Activated CD4-positive, alpha-beta T cell treated with anti-CD3 and anti-CD28 coated beads for 4 hours (primary cell): ENCODE measurements around the gene CATSPERB.
"Not testable (repeated sequence)": the region's sequence is repeated elsewhere in the genome, so short reads cannot be mapped to it uniquely, and the experiment has no call there.

Source experiments
- DNase-seq, 2 donors: peaks; one replicate each; pipeline ENCODE4 v3.0.0-alpha.2; 2020

CATSPERB gene

DNA sequence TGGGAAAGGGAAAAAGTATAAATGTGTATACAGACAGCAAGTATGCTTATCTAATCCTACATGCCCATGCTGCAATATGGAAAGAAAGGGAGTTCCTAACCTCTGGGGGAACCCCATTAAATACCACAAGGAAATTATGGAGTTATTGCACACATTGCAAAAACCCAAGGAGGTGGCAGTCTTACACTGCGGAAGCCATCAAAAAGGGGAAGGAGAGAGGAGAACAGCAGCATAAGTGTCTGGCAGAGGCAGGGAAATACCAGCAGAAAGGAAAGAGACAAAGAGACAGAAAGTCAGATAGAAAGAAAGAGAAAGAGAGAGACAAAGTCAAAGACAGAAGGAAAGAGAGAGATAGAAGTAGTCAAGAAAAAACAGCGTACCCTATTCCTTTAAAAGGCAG is 64.8 kb downstream of the CATSPERB start:
- not testable (repeated sequence) for DNase-seq

DNA sequence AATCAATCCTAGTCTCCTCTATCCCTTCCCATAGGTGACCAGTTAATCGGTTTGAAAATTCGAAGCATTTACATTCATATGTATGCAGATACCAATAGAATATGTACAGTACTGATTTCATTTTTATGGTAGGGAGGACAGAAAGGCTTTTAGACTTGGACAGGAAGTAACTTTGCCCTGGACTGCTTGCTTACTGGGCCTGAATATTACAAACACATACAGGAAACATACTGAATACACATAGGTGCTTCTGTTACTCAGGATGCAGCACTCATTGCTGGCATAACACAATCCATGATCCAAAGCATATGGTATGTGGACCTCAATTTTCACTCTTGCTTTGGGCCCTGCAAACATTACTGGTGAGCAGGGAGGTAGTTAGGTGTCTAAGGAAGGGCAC is 71.1 kb downstream of the CATSPERB start:
- no peak for DNase-seq

DNA sequence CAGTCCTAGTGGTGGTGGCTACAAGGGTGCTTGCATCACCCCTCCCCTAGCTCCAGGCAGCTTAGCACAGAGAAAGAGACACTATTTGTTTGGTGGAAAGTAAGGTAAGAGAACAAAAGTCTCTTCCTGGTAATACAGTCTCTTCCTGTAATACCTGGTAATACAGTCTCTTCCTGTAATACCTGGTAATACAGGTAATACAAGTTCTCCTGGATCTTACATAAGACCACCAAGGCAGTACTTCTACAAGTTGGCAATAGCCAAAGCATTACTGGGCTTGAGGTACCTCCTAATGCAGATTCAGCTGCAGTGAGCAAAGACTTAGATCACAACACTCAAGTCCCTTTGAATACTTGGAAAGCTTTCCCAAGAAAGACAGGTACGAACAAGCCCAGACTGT is 77.0 kb downstream of the CATSPERB start:
- no peak for DNase-seq

DNA sequence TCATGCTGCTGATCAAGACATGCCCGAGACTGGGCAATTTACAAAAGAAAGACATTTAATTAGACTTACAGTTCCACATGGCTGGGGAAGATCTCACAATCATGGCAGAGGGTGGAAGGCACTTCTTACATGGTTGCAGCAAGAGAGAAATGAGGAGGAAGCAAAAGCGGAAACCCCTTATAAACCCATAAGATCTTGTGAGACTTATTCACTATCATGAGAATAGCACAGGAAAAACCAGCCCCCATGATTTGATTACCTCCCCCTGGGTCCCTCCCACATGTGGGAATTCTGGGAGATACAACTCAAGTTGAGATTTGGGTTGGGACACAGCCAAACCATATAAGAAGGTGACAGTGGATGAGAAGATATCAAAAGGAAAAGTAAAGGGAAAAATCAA is 78.4 kb downstream of the CATSPERB start:
- no peak for DNase-seq

DNA sequence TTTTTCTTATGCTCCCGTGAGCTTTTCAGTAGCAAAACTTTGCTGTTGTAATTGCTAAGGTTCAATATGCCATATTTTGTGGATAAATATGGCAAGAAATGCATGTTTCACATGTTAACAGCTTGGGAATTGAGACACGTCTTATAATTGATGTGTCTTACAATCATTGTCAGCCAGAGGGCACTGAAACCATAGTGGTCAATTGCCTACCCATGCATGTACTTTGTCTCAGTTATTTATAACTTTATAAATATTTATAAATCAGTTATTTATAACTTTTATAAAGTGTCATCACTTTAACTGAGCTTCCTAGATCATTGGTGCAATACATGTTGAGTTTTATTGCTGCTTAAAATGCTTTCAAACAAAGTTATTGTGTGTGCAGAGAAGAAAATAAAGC is 82.0 kb downstream of the CATSPERB start:
- peak in 1 of 2 donors; percentile 28 for DNase-seq

DNA sequence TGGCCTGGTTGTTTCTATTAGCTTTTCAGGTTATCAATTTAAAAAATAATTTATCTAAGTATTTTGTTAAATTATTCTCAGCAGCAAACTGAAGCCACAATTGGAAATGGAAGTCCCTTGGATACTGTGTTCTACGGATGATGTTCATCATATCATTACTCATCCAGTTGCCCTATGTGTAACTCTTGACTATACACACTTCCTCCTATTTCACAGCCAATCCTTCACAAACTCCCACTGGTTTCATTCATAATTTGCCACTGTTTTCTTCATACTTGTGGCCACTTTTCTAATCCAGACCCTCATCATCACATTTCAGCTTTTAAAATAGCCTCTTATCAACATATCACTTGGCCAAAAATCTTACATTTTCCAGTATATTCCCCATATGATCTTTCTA is 84.0 kb downstream of the CATSPERB start:
- DNase-seq: no peak

DNA sequence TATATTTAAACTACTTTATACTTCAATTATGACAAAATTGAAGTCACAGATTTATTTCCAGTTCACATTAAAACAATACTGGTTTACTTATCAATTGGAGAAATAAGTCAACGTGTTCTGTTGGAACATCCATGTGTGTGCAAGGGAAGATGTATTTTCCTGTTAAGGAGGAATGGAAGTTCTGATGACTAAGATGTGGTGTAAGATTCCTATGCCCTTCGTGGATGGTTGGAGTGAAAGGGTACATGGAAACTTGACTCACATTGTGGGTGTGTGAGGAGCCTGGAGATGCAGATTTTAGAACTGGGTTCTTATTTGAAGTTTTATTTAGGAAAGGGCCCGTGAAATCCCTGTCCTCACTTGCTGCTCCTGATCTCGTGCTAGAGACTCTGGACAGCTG is 95.3 kb downstream of the CATSPERB start:
- no peak for DNase-seq

DNA sequence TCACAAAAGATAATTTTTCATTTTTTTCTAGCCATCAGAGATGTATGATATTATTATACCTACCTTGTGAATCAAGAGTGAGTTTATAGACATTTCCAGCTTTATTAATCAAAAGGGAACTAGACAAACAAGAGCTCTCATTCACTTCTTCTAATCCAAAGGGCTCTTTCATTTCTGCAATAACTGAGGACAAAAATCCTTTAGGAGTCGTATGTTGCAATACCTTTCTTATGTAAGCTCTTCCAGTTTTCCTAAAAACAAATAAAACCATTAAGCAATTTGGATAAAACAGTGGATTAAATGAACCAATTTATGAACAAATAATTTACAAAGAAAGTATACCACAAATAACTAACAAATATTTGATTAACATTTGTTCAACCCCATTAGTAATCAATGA is 107.1 kb downstream of the CATSPERB start:
- no peak for DNase-seq

DNA sequence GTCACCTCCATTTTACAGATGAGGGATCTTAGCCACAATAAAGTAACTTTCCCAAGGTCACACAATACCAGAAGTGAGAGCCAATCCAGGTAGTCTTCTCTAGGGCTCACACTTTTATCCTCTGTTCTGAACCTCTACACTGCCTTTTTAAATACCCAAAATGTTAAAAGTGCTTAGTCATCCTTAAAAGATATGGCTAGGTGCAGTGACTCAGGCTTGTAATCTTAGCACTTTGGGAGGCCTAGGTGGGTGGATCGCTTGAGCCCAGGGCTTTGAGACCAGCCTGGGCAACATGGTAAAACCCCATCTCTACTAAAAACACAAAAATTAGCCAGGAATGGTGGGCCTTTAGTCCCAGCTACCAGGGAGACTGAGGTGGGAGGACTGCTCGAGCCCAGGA is 117.7 kb downstream of the CATSPERB start:
- DNase-seq: no peak

DNA sequence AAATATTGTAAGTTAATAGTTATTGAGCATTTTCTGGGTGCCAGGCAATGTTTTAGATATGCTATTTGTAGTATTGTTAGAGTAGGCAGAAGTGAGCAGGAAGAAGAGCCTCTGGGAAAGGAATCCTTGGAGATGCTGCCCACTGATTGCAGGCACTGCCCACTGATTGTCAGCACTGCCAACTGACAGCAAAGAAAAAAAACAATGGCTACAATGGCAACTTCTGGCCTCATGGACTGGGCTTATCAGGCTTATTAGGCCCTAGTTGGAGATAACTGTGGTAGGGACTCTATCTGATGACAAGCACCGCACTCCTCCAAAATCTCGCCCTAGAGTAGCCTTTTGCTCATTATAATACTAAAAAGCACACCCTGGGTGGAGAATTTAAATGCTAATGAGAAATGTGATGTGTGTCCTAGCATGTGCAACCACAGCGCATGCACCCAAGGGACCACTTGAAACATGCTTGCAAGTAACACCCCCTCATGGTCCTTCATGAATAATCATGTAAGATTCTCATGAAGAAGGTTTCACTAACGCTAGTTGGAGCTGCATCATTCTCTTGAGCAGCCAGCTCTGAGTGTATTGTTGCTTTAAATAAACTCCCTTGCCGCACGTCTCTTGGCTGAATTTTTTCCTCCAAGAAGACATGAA is 118.3 kb downstream of the CATSPERB start:
- DNase-seq: no peak

DNA sequence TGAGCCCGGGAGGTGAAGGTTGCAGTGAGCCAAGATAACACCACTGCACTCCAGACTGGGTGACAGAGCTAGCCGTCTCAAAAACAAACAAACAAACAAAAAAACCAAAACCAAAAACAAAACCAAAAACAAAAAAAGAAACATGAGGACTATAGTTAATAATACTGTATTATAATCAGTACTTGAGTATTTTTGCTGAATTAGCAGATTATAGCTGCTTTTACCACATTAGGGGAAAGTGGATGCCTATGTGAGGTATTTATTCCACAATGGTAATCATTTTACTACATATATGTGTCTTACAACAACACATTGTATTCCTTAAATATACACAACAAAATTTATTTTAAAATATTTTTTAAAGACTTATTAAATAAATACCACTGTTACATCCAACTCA is 120.4 kb downstream of the CATSPERB start:
- no peak for DNase-seq

DNA sequence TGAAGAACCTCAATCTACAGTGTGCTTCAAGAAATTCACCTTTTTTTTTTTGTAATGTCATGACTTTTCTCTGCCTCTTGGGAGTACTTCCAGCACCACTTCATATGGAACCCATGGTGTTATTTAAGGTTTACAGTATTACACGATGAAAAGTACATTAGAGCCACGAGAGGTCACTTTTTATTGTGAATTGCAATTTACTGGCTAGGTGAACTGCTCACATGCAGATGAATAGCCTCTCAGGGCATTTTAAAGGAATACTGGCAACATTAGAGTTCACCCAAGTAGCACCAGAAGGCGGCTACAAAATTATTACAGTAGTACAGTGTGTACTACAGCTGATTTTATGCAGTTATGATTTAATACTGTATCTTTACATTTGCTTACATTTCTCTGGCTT is 122.7 kb downstream of the CATSPERB start:
- DNase-seq: no peak

DNA sequence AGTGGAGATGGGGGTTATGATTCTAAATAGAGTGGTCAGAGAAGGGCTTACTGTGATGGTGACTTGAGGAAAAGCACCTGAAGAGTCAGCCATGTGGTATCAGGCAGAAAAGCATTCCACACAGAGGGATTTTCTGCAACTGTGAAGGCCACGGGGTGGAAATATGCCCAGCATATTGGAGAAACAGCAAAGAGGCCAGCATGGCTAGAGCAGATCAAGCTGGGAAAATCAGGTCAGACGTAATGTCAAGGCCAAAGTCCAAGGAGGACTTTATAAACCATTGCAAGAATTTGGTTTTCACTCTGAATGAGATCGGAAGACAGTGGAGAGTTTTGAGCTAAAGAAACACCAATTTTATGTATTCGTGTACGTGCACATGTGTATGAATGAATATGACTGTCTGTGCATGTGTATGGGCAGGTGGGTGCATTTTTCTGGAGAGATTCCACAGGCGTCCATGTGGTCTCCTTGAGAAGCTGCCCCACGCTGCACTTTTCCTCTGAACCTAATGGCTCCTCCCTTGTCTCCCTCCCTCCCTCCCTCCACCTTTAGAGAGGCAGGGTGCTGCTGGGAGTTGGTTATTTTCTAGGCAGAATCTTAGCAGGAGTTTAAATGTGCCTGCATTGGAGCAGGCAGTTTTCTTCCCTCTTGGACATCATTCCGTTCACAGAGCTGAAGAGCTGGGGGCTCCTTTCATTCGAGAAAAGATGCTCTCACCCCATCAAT is 124.4 kb downstream of the CATSPERB start:
- no peak for DNase-seq

DNA sequence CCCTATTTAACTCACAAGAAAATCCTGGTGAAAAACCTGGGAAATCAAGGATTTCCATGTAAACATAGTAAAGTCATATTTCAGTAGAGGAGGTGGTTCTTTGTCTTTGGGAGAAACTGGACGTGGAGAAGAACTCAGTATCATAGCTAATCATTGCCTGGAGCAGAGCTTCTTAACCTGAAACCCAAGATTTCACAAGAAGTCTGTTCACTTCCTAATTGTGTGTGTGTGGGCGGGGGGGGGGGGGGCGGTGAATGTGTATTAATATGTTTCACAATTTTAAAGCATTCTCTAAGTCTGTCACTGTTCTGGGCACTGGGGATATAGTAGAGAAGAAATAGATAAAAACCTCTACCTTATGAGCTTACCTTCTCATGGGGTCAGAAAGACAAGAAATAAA is 125.0 kb downstream of the CATSPERB start:
- no peak for DNase-seq

DNA sequence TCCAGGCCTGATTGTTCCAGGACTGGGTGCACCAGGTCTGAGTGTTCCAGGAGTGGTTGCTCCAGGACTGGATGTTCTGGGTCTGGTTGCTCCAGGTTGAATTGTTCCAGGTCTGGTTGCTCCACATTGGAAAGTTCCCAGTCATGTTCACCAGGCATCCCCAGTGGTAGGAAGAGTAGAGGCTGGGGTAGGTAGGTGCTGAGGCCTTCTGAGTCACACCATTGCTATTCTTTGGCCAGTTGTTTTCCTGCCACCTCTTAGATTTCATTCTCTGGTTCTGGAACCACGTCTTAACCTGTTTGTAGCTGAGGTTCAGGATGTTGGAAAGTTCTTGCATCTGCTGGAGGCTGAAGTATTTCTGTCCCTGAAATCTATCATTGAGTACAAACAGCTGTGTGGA is 127.3 kb downstream of the CATSPERB start:
- DNase-seq: not testable (repeated sequence)

DNA sequence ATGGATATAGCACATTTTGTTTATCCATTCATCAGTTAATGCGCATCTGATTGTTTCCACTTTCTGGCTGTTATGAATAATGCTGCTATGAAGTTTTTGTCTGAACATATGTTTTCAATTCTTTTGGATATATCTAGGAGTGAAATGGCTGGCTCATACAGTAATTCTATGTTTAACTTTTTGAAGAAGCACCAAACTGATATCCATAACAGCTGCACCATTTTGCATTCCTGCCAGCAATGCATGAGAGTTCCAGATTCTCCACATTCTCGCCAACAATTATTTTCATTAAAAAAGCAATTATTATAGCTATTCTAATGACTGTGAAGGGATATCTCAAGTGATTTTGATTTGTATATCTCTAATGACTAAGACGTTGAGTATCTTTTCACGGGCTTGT is 131.9 kb downstream of the CATSPERB start:
- DNase-seq: no peak

DNA sequence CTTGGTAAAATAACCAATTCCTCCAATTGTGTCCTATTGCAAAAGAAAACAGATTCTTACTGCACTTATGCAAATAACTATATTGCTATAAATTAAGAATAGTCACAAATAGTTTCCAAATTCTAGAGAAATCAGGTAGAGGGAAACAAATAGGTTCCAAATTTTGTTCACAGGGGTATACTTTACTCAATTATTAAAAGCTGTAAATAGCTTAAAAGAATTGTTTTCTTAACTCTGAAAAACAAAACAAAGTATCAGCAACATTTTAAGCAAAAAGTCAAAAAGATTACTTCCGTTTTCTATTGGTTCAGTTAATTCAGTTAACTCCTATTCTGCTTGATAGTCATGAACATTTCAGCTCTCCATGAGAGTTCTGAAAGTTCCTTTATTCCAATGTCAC is 136.2 kb downstream of the CATSPERB start:
- DNase-seq: no peak

DNA sequence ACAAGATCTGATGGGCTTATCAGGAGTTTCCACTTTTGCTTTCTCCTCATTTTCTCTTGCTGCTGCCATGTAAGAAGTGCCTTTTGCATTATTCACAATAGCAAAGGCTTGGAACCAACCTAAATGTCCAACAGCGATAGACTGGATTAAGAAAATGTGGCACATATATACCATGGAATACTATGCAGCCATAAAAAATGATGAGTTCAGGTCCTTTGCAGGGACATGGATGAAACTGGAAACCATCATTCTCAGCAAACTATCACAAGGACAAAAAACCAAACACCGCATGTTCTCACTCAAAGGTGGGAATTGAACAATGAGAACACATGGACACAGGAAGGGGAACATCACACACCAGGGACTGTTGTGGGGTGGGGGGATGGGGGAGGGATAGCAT is 137.9 kb downstream of the CATSPERB start:
- DNase-seq: not testable (repeated sequence)

DNA sequence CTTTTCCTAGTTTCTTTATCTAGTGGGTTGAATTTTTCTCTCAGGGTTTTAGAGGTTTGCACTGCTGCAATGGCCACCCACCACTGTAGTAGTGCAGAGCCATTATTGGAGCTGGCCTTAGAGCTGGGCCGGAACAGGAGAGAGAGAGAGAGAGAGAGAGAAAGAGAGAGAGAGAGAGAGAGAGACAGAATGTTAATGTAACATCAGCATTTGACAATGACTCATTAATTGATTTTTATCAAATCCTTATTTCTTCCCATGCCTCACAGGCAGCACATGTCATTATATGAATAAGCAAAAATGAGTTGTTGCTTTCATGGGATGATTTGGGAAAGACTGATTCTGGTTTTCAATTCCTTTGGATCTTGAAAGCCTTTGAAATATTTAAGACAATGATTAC is 145.5 kb downstream of the CATSPERB start:
- no peak for DNase-seq

DNA sequence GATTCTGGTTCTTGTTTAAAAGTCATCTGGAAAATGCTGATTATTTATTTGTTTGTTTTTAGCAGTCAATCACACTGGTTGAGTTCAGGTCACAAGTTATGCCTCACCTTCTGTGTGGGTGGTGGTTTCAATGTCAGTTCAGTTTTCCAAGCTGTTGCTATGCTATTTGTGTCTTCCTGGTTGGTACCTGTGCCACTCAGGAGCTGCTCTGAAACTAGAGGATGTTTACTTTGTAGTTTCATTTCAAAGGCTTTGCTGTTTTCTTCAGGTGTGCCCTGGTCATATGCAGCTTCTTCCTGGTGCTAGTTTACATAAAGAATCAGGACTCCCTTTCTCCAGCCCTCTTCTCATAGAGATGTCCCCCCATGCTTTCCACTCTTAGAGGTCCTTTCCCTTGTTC is 146.0 kb downstream of the CATSPERB start:
- DNase-seq: no peak

DNA sequence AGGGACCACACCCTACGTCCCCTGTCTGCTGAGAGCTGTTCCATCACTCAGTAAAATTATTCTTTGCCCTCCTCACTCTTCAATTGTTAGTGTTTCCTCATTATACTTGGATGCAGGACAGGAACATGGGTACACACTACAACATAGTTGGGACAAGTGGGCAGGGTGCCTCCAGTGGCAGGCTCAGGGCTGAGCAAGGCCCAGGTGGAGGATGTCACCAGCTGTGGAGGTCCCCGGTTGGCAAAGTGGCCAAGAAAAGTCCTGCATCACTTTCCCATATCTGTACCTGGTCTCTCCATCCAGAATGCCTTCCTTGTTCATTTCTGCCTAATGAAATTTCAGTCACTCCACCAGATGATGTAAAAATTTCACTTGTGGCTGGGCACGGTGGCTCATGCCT is 149.1 kb downstream of the CATSPERB start:
- no peak for DNase-seq

DNA sequence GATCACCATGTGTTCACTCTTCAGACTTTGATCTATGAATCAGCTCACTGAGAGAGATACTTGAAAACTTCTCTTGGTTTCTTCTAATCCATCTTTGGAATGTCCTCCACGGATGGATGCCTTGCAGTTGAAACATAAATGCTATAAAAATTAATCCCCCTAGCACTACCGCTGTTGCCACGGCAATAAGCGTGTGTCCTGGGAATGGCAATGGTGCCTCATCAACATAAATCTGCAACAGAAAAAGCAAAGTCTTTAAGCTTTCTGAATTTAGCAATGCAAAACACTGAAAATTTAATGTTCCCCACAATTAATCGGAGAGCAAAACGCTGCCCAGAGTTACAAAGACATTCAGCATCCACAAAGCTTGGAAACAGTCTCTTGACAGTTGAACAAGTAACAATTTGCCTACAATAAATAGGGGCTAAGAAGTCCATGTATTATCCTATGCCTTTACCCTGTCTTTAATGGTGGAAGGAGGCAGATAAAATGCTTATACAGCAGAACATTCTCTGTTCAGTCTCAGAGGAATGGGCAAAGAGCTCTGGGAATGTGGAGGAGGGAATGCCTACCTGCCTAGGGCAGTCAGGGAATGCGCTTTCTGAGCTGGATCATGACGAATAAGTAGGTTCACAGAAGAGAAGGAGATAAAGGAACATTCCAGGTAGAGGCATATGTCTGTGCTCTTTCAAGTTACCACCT is 150.9 kb downstream of the CATSPERB start:
- no peak for DNase-seq

DNA sequence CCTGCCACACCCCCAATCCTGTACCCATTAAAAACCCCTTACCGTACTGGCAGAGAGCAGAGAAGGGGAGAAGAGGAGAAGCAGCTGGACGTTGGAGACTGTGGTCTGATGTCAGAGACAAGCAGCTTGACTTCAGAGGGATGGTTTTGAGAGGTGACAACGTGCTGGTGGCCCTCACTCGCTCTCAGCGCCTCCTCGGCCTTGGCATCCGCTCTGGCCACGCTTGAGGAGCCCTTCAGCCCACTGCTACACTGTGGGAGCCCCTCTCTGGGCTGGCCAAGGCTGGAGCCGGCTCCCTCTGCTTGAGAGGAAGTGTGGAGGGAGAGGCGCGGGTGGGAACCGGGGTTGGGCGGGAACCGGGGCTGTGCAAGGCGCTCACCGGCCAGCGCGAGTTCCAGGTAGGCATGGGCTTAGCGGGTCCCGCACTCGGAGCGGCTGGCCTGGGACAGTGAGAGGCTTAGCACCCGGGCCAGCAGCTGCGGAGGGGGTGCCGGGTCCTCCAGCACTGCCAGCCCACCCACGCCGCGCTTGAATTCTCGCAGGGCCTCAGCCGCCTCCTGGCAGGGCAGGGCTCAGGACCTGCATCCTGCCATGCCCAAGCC is 154.2 kb downstream of the CATSPERB start:
- DNase-seq: no peak
